ENCODE measurements around the gene SHF.

Gene SHF

GRCh38 chr15:45200799-45201556 is 13.2 kb upstream of the SHF start:
- H3K14ac ChIP-seq (ENCODE audit: low read length) = peak overlapping the region; percentile 69
- peak overlapping the region; percentile 39 for H3K27ac ChIP-seq (ENCODE audit: low read depth, low read length)
- peak overlapping the region; percentile 87 for H4K8ac ChIP-seq (ENCODE audit: low read depth, low read length)
- H3K18ac ChIP-seq (ENCODE audit: low read length) = no peak overlapping the region
- H3K79me2 ChIP-seq (ENCODE audit: control insufficient read depth, insufficient read depth, low read length, poor library complexity) = peaks cover 1% of the 10 kb centered on the region
- H2BK12ac ChIP-seq (ENCODE audit: low read length) = no peak overlapping the region
- H3K23ac ChIP-seq (ENCODE audit: low read length) = no peak overlapping the region
- H3K4ac ChIP-seq (ENCODE audit: low read depth, low read length) = no peak overlapping the region
- H3K4me2 ChIP-seq (ENCODE audit: low read length) = peak overlapping the region; percentile 74
- no peak overlapping the region for H2BK5ac ChIP-seq (ENCODE audit: low read depth, low read length, poor library complexity)
- H3K4me1 ChIP-seq (ENCODE audit: control insufficient read depth in 1 of 2, insufficient read depth in 2 of 2, low read length in 2 of 2) = no peaks in the 10 kb centered on the region
- no peaks in the 10 kb centered on the region for H3K9me3 ChIP-seq (ENCODE audit: insufficient read depth, low read depth, low read length)
- H3K36me3 ChIP-seq (ENCODE audit: control insufficient read depth in 1 of 2, insufficient read depth in 2 of 2, low read length in 2 of 2) = no peaks in the 10 kb centered on the region
- DNase-seq = peak; percentile 76 to 78
- peak overlapping the region; percentile 41 for H2AFZ ChIP-seq (ENCODE audit: insufficient read depth, low read length, poor library complexity)
- peak overlapping the region; percentile 29 for H2BK120ac ChIP-seq (ENCODE audit: insufficient read depth, low read length, poor library complexity)
- peak overlapping the region; percentile 18 for H3K9ac ChIP-seq (ENCODE audit: low read length)
- H3K27me3 ChIP-seq (ENCODE audit: insufficient read depth, low read length) = no peaks in the 10 kb centered on the region
- H3K79me1 ChIP-seq (ENCODE audit: low read length) = peaks cover 4% of the 10 kb centered on the region
- no CpG with 5 or more reads among the region's 34 CpGs for WGBS (ENCODE audit: extremely low coverage, insufficient coverage, insufficient read length)
- peak overlapping the region; percentile 12 for H4K91ac ChIP-seq (ENCODE audit: low read depth, low read length)
- H2AK5ac ChIP-seq (ENCODE audit: low read length) = no peak overlapping the region
- H4K12ac ChIP-seq (ENCODE audit: low read depth, low read length) = peak overlapping the region; percentile 83
- peak overlapping the region; percentile 79 for H3K4me3 ChIP-seq (ENCODE audit: low read depth, low read length)

- peak overlapping the region; percentile 69 for H3K14ac ChIP-seq (ENCODE audit: low read length)
- H4K91ac ChIP-seq (ENCODE audit: low read depth, low read length) = peak overlapping the region; percentile 12
- H3K18ac ChIP-seq (ENCODE audit: low read length) = no peak overlapping the region
- peaks cover 4% of the 10 kb centered on the region for H3K79me1 ChIP-seq (ENCODE audit: low read length)
- H3K4me1 ChIP-seq (ENCODE audit: control insufficient read depth in 1 of 2, insufficient read depth in 2 of 2, low read length in 2 of 2) = no peaks in the 10 kb centered on the region
- H3K4me2 ChIP-seq (ENCODE audit: low read length) = peak overlapping the region; percentile 74
- H4K8ac ChIP-seq (ENCODE audit: low read depth, low read length) = peak overlapping the region; percentile 87
- WGBS (ENCODE audit: extremely low coverage, insufficient coverage, insufficient read length) = no CpG with 5 or more reads among the region's 34 CpGs
- H3K4ac ChIP-seq (ENCODE audit: low read depth, low read length) = no peak overlapping the region
- H3K79me2 ChIP-seq (ENCODE audit: control insufficient read depth, insufficient read depth, low read length, poor library complexity) = peaks cover 1% of the 10 kb centered on the region
- peak overlapping the region; percentile 41 for H2AFZ ChIP-seq (ENCODE audit: insufficient read depth, low read length, poor library complexity)
- peak overlapping the region; percentile 79 for H3K4me3 ChIP-seq (ENCODE audit: low read depth, low read length)
- H3K9ac ChIP-seq (ENCODE audit: low read length) = peak overlapping the region; percentile 18
- no peaks in the 10 kb centered on the region for H3K9me3 ChIP-seq (ENCODE audit: insufficient read depth, low read depth, low read length)
- no peaks in the 10 kb centered on the region for H3K27me3 ChIP-seq (ENCODE audit: insufficient read depth, low read length)
- H2BK5ac ChIP-seq (ENCODE audit: low read depth, low read length, poor library complexity) = no peak overlapping the region
- no peak overlapping the region for H2BK12ac ChIP-seq (ENCODE audit: low read length)
- no peak overlapping the region for H2AK5ac ChIP-seq (ENCODE audit: low read length)
- H2BK120ac ChIP-seq (ENCODE audit: insufficient read depth, low read length, poor library complexity) = peak overlapping the region; percentile 29
- DNase-seq = peak; percentile 95 to 98
- H3K27ac ChIP-seq (ENCODE audit: low read depth, low read length) = peak overlapping the region; percentile 56
- no peak overlapping the region for H4K12ac ChIP-seq (ENCODE audit: low read depth, low read length)
- H3K36me3 ChIP-seq (ENCODE audit: control insufficient read depth in 1 of 2, insufficient read depth in 2 of 2, low read length in 2 of 2) = no peaks in the 10 kb centered on the region
- no peak overlapping the region for H3K23ac ChIP-seq (ENCODE audit: low read length)
Observed at GRCh38 chr15:45200001-45200798, 12.4 kb upstream of the SHF start.

- Histone ChIP-seq H2BK12ac (ENCODE audit: low read length) (no peak overlapping the region), H3K27me3 (ENCODE audit: insufficient read depth, low read length) (no peaks in the 10 kb centered on the region), H3K79me2 (ENCODE audit: control insufficient read depth, insufficient read depth, low read length, poor library complexity) (peaks cover 1% of the 10 kb centered on the region), H3K4ac (ENCODE audit: low read depth, low read length) (no peak overlapping the region), H3K4me3 (ENCODE audit: low read depth, low read length) (peak overlapping the region; percentile 78), H3K18ac (ENCODE audit: low read length) (no peak overlapping the region), H3K79me1 (ENCODE audit: low read length) (peaks cover 4% of the 10 kb centered on the region), H2AFZ (ENCODE audit: insufficient read depth, low read length, poor library complexity) (peak overlapping the region; percentile 87), H3K14ac (ENCODE audit: low read length) (no peak overlapping the region), H3K23ac (ENCODE audit: low read length) (no peak overlapping the region), H3K27ac (ENCODE audit: low read depth, low read length) (no peak overlapping the region), H4K8ac (ENCODE audit: low read depth, low read length) (peak overlapping the region; percentile 71), H3K9me3 (ENCODE audit: insufficient read depth, low read depth, low read length) (no peaks in the 10 kb centered on the region), H2BK5ac (ENCODE audit: low read depth, low read length, poor library complexity) (no peak overlapping the region), H2BK120ac (ENCODE audit: insufficient read depth, low read length, poor library complexity) (no peak overlapping the region), H3K4me1 (ENCODE audit: control insufficient read depth in 1 of 2, insufficient read depth in 2 of 2, low read length in 2 of 2) (no peaks in the 10 kb centered on the region), H3K36me3 (ENCODE audit: control insufficient read depth in 1 of 2, insufficient read depth in 2 of 2, low read length in 2 of 2) (no peaks in the 10 kb centered on the region), H3K4me2 (ENCODE audit: low read length) (peak overlapping the region; percentile 85), H2AK5ac (ENCODE audit: low read length) (no peak overlapping the region), H4K12ac (ENCODE audit: low read depth, low read length) (no peak overlapping the region), H4K91ac (ENCODE audit: low read depth, low read length) (no peak overlapping the region), H3K9ac (ENCODE audit: low read length) (no peak overlapping the region)
- WGBS (ENCODE audit: extremely low coverage, insufficient coverage, insufficient read length) = no CpG with 5 or more reads among the region's 25 CpGs
- DNase-seq = peak; percentile 27 to 52
Observed at GRCh38 chr15:45199136-45199810, 11.5 kb upstream of the SHF start.

GRCh38 chr15:45198337-45199135 is 10.8 kb upstream of the SHF start:
- no CpG with 5 or more reads among the region's 42 CpGs for WGBS (ENCODE audit: extremely low coverage, insufficient coverage, insufficient read length)
- H3K27ac ChIP-seq (ENCODE audit: low read depth, low read length) = no peak overlapping the region

More at GRCh38 chr15:45198337-45199135, 10.8 kb upstream of the SHF start:
- H3K36me3 ChIP-seq (ENCODE audit: control insufficient read depth in 1 of 2, insufficient read depth in 2 of 2, low read length in 2 of 2) = no peaks in the 10 kb centered on the region
- no peak overlapping the region for H3K23ac ChIP-seq (ENCODE audit: low read length)
- peaks cover 1% of the 10 kb centered on the region for H3K79me2 ChIP-seq (ENCODE audit: control insufficient read depth, insufficient read depth, low read length, poor library complexity)
- H3K27me3 ChIP-seq (ENCODE audit: insufficient read depth, low read length) = no peaks in the 10 kb centered on the region
- H3K4me3 ChIP-seq (ENCODE audit: low read depth, low read length) = peak overlapping the region; percentile 78
- H2BK12ac ChIP-seq (ENCODE audit: low read length) = no peak overlapping the region
- peaks cover 4% of the 10 kb centered on the region for H3K79me1 ChIP-seq (ENCODE audit: low read length)
- peak overlapping the region; percentile 31 for H4K12ac ChIP-seq (ENCODE audit: low read depth, low read length)
- peak; percentile 97 to 99 for DNase-seq
- H4K8ac ChIP-seq (ENCODE audit: low read depth, low read length) = peak overlapping the region; percentile 71
- peak overlapping the region; percentile 85 for H3K4me2 ChIP-seq (ENCODE audit: low read length)
- no peak overlapping the region for H4K91ac ChIP-seq (ENCODE audit: low read depth, low read length)
- H3K14ac ChIP-seq (ENCODE audit: low read length) = no peak overlapping the region
- H2BK120ac ChIP-seq (ENCODE audit: insufficient read depth, low read length, poor library complexity) = no peak overlapping the region
- no peaks in the 10 kb centered on the region for H3K4me1 ChIP-seq (ENCODE audit: control insufficient read depth in 1 of 2, insufficient read depth in 2 of 2, low read length in 2 of 2)
- no peak overlapping the region for H3K18ac ChIP-seq (ENCODE audit: low read length)
- no peak overlapping the region for H2AK5ac ChIP-seq (ENCODE audit: low read length)
- no peaks in the 10 kb centered on the region for H3K9me3 ChIP-seq (ENCODE audit: insufficient read depth, low read depth, low read length)
- H2BK5ac ChIP-seq (ENCODE audit: low read depth, low read length, poor library complexity) = peak overlapping the region; percentile 10
- H3K4ac ChIP-seq (ENCODE audit: low read depth, low read length) = no peak overlapping the region
- peak overlapping the region; percentile 87 for H2AFZ ChIP-seq (ENCODE audit: insufficient read depth, low read length, poor library complexity)
- H3K9ac ChIP-seq (ENCODE audit: low read length) = no peak overlapping the region

Data from trophoblast cell (in vitro differentiated cells and primary cell).